CD4-positive, alpha-beta T cell (primary cell): Measurements from ENCODE around the gene RASAL2. TPM values are rescaled to one million over a fixed set of nuclear protein-coding genes. Genes with fewer than 3 reads are reported as not detected.

ENCODE experiments used
- ATAC-seq: fragments of 200-7000 bp; cut with Tn5 transposase; one replicate; pipeline ENCODE4 v1.10.0; 2022; ENCODE audit warnings: mild to moderate bottlenecking; ENCODE audit not compliant: poor library complexity
- CTCF ChIA-PET: fragments of 350-600 bp; sonication (Branson Sonifier 250); formaldehyde crosslinking; loops from one replicate; lab custom pipeline; 2021; ENCODE audit warnings: antibody characterized with exemption, inconsistent platforms; lab: Charles Lee
- POLR2A ChIA-PET: fragments of 350-600 bp; sonication (Branson Sonifier 250); formaldehyde crosslinking; loops from one replicate; lab custom pipeline; 2021; ENCODE audit warnings: antibody characterized with exemption, inconsistent platforms; lab: Charles Lee
- DNase-seq, 14 experiments: peaks; one replicate each; pipeline ENCODE4 v3.0.0-alpha.2; 2013 to 2020; ENCODE audit warnings: mixed read lengths in 2 of 14
- H3K27ac ChIP-seq, 2 donors: one replicate each; pipeline versions ENCODE4 v1.5.1 to v1.7.0; 2013; ENCODE audit warnings: low read length in 2 of 2, low read depth in 1 of 2, mild to moderate bottlenecking in 1 of 2
- H3K27me3 ChIP-seq, 2 experiments: 1 replicate in 1 of 2; 2 replicates in 1 of 2; pipeline versions ENCODE4 v1.6.1 to v1.7.0; 2013; ENCODE audit warnings: low read length in 2 of 2, control low read depth in 1 of 2, mild to moderate bottlenecking in 1 of 2, moderate library complexity in 1 of 2; ENCODE audit not compliant: insufficient read depth in 2 of 2, control insufficient read depth in 1 of 2
- H3K36me3 ChIP-seq: one replicate; pipeline ENCODE4 v1.6.1; 2013; ENCODE audit warnings: low read length, control low read depth; ENCODE audit not compliant: insufficient read depth
- H3K4me1 ChIP-seq: one replicate; pipeline ENCODE4 v1.6.1; 2013; ENCODE audit warnings: low read length, control low read depth; ENCODE audit not compliant: insufficient read depth
- H3K4me3 ChIP-seq: one replicate; pipeline ENCODE4 v1.5.1; 2013; ENCODE audit warnings: mild to moderate bottlenecking, low read length, moderate library complexity
- H3K9me3 ChIP-seq, 2 experiments: 1 replicate in 1 of 2; 2 replicates in 1 of 2; pipeline versions ENCODE4 v1.6.1 to v1.7.0; 2013; ENCODE audit warnings: low read length in 2 of 2, mild to moderate bottlenecking in 2 of 2, control low read depth in 1 of 2, moderate library complexity in 1 of 2; ENCODE audit not compliant: control insufficient read depth in 1 of 2, insufficient read depth in 1 of 2
- H3K27ac Mint-ChIP-seq: one replicate; pipeline ENCODE4 v1.8.0; 2020; ENCODE audit warnings: mixed read lengths
- H3K27me3 Mint-ChIP-seq: one replicate; pipeline ENCODE4 v1.8.0; 2021; ENCODE audit warnings: mixed read lengths
- H3K36me3 Mint-ChIP-seq: one replicate; pipeline ENCODE4 v1.8.0; 2021; ENCODE audit warnings: low read depth, mixed read lengths
- H3K4me1 Mint-ChIP-seq: one replicate; pipeline ENCODE4 v1.8.0; 2021; ENCODE audit warnings: low read depth, mixed read lengths
- H3K4me3 Mint-ChIP-seq: one replicate; pipeline ENCODE4 v1.8.0; 2020; ENCODE audit warnings: mild to moderate bottlenecking, mixed read lengths
- H3K9me3 Mint-ChIP-seq: one replicate; pipeline ENCODE4 v1.8.0; 2020; ENCODE audit warnings: mixed read lengths
- CTCF ChIP-seq: fragments of 200-600 bp; IDR thresholded peaks from one replicate; pipeline ENCODE4 v1.8.0; 2022; ENCODE audit warnings: antibody characterized with exemption, mild to moderate bottlenecking
- intact Hi-C, 2 experiments: fragments of 100-400 bp; cut with DNase I in 1 of 2; cut with micrococcal nuclease in 1 of 2; formaldehyde crosslinking; loops; one replicate each; pipeline versions ENCODE4 v1.15.1 to v1.9.0; 2023 to 2025; cut with DNase I, micrococcal nuclease
- total RNA-seq, 174 experiments: library from RNA in 2 of 174; stranded (reverse) in 2 of 174; gene quantifications; one replicate each; pipeline ENCODE4 v1.2.3 and lab custom pipeline; 2021 to 2026

The RASAL2 gene
- total RNA-seq, 2 experiments from 2014 or later: 0.03 TPM; not detected in 1

GRCh38 chr1:178484698-178485225, 390.9 kb downstream of the RASAL2 start:
- TF ChIP-seq CTCF: no peak
- no peak overlapping the region for H3K27ac ChIP-seq
- peaks cover 0 to 2% of the 10 kb centered on the region in 2 experiments for H3K27me3 ChIP-seq
- intact Hi-C loops: no loop called here
- no peak overlapping the region for H3K4me3 Mint-ChIP-seq
- peaks cover 0 to 5% of the 10 kb centered on the region in 2 experiments for H3K9me3 ChIP-seq
- ATAC-seq: no peak
- H3K4me1 ChIP-seq: no peaks in the 10 kb centered on the region
- H3K27ac Mint-ChIP-seq: no peak overlapping the region
- H3K4me1 Mint-ChIP-seq: no peaks in the 10 kb centered on the region
- H3K4me3 ChIP-seq: no peak overlapping the region
- H3K36me3 Mint-ChIP-seq: no peaks in the 10 kb centered on the region
- no peaks in the 10 kb centered on the region for H3K36me3 ChIP-seq
- ChIA-PET POLR2A (no interaction called here), CTCF (no interaction called here)
- DNase-seq: no peak
- H3K9me3 Mint-ChIP-seq: no peaks in the 10 kb centered on the region
- peaks cover 26% of the 10 kb centered on the region for H3K27me3 Mint-ChIP-seq

DNA sequence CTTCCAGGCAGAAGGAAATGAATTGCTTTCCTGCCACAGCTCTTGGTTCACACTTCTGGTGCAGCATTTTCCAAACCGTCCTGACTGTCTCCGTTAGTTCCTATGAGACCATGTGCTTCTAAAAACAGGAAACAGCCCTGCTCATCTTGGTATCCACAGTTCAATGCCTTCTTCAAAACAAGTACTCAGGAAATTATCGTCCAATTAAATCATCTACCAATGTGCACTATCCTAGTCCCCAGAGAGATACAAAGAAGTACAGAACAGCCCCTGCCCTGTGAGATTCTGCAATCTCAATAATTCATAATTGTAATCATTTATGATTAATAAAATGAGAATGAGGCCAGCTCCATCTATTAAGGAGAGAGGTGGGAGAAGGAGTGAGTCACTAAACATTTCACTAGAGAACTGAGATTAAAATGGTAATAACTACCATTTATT, 391.7 kb downstream of the RASAL2 start:
- intact Hi-C loops: no loop called here
- ATAC-seq: no peak
- Histone ChIP-seq H3K4me3 (no peak overlapping the region), H3K27ac (no peak overlapping the region), H3K27me3 (peaks cover 0 to 2% of the 10 kb centered on the region in 2 experiments), H3K9me3 (peaks cover 0 to 5% of the 10 kb centered on the region in 2 experiments), H3K4me1 (no peaks in the 10 kb centered on the region), H3K36me3 (no peaks in the 10 kb centered on the region)
- no peak for TF ChIP-seq CTCF
- peaks cover 26% of the 10 kb centered on the region for H3K27me3 Mint-ChIP-seq
- no peak for DNase-seq
- no peaks in the 10 kb centered on the region for H3K9me3 Mint-ChIP-seq
- H3K4me1 Mint-ChIP-seq: no peaks in the 10 kb centered on the region
- CTCF ChIA-PET: no interaction called here
- no peak overlapping the region for H3K4me3 Mint-ChIP-seq
- no peaks in the 10 kb centered on the region for H3K36me3 Mint-ChIP-seq
- POLR2A ChIA-PET: no interaction called here
- H3K27ac Mint-ChIP-seq: no peak overlapping the region

- H3K4me1 Mint-ChIP-seq: no peaks in the 10 kb centered on the region
- peaks cover 0 to 2% of the 10 kb centered on the region in 2 experiments for H3K27me3 ChIP-seq
- no peak overlapping the region for H3K4me3 ChIP-seq
- intact Hi-C loops: no loop called here
- H3K36me3 ChIP-seq: no peaks in the 10 kb centered on the region
- no peak for TF ChIP-seq CTCF
- no peak for DNase-seq
- no peak overlapping the region for H3K27ac Mint-ChIP-seq
- no peaks in the 10 kb centered on the region for H3K9me3 Mint-ChIP-seq
- H3K4me1 ChIP-seq: no peaks in the 10 kb centered on the region
- H3K4me3 Mint-ChIP-seq: no peak overlapping the region
- peaks cover 26% of the 10 kb centered on the region for H3K27me3 Mint-ChIP-seq
- ATAC-seq: no peak
- H3K36me3 Mint-ChIP-seq: no peaks in the 10 kb centered on the region
- CTCF ChIA-PET: no interaction called here
- POLR2A ChIA-PET: no interaction called here
- H3K9me3 ChIP-seq: peaks cover 0 to 5% of the 10 kb centered on the region in 2 experiments
- no peak overlapping the region for H3K27ac ChIP-seq
These were observed 392.5 kb downstream of the RASAL2 start for GRCh38 chr1:178486100-178487069.
